Measurements from ENCODE around the gene CAVIN3. TPM values are rescaled to one million over a fixed set of nuclear protein-coding genes. Genes with fewer than 3 reads are reported as not detected.

CAVIN3 gene
- total RNA-seq, 1 experiment from 2014 or later = 41.5 TPM

DNA sequence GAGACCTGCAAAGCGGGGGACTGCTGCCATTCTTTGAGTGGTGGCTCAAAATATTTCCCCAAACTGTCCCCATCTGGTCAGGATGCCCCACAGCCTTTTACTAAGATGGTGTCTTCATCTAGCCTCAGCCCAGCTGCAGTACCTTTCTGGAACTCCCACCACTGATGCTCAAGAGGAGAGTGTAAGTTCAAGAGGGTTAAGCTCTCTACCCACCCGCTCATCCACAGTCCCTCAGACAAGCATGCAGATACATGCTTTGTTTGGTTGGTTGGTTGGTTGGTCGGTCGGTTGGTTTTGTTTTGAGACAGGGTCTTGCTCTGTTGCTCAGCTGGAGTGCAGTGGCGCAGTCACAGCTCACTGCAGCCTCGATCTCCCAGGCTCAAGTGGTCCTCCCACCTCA, 14.5 kb upstream of the CAVIN3 start:
- Mint-ChIP-seq H3K27ac (no peak overlapping the region), H3K27me3 (ENCODE audit: low read depth) (no peaks in the 10 kb centered on the region), H3K4me3 (no peak overlapping the region), H3K4me1 (peaks cover 21% of the 10 kb centered on the region), H3K9me3 (peaks cover 6% of the 10 kb centered on the region), H3K36me3 (peaks cover 4% of the 10 kb centered on the region; the same call in 1 of the 2 replicates)
- TF ChIP-seq RORB (CRISPR knock-in tag; IDR thresholded peaks at IDR 0.05) (no peak), RELA (CRISPR knock-in tag; IDR thresholded peaks at IDR 0.05; ENCODE audit: borderline replicate concordance) (no peak), ZNF219 (CRISPR knock-in tag; IDR thresholded peaks at IDR 0.05; ENCODE audit: borderline replicate concordance) (no peak), ZNF416 (CRISPR knock-in tag; IDR thresholded peaks at IDR 0.05) (no peak), TEAD4 (CRISPR knock-in tag; IDR thresholded peaks at IDR 0.05) (no peak), FOXJ3 (CRISPR knock-in tag; IDR thresholded peaks at IDR 0.05; ENCODE audit: borderline replicate concordance) (no peak), ZNF671 (CRISPR knock-in tag; IDR thresholded peaks at IDR 0.05) (no peak), NFYB (CRISPR knock-in tag; conservative IDR thresholded peaks at IDR 0.05; ENCODE audit: low read depth) (no peak), FOXK1 (CRISPR knock-in tag; IDR thresholded peaks at IDR 0.05) (no peak), JAZF1 (CRISPR knock-in tag; IDR thresholded peaks at IDR 0.05) (no peak), ESRRA (CRISPR knock-in tag; IDR thresholded peaks at IDR 0.05; ENCODE audit: borderline replicate concordance) (no peak), ZNF121 (CRISPR knock-in tag; IDR thresholded peaks at IDR 0.05) (no peak)
- TF ChIP-seq, protein P1, sequence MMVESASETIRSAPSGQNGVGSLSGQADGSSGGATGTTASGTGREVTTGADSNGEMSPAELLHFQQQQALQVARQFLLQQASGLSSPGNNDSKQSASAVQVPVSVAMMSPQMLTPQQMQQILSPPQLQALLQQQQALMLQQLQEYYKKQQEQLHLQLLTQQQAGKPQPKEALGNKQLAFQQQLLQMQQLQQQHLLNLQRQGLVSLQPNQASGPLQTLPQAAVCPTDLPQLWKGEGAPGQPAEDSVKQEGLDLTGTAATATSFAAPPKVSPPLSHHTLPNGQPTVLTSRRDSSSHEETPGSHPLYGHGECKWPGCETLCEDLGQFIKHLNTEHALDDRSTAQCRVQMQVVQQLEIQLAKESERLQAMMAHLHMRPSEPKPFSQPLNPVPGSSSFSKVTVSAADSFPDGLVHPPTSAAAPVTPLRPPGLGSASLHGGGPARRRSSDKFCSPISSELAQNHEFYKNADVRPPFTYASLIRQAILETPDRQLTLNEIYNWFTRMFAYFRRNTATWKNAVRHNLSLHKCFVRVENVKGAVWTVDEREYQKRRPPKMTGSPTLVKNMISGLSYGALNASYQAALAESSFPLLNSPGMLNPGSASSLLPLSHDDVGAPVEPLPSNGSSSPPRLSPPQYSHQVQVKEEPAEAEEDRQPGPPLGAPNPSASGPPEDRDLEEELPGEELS (CRISPR knock-in tag; IDR thresholded peaks at IDR 0.05) = no peak
- TF ChIP-seq, protein P2, sequence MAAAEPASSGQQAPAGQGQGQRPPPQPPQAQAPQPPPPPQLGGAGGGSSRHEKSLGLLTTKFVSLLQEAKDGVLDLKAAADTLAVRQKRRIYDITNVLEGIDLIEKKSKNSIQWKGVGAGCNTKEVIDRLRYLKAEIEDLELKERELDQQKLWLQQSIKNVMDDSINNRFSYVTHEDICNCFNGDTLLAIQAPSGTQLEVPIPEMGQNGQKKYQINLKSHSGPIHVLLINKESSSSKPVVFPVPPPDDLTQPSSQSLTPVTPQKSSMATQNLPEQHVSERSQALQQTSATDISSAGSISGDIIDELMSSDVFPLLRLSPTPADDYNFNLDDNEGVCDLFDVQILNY (CRISPR knock-in tag; IDR thresholded peaks at IDR 0.05) = no peak
- TF ChIP-seq, protein P3, sequence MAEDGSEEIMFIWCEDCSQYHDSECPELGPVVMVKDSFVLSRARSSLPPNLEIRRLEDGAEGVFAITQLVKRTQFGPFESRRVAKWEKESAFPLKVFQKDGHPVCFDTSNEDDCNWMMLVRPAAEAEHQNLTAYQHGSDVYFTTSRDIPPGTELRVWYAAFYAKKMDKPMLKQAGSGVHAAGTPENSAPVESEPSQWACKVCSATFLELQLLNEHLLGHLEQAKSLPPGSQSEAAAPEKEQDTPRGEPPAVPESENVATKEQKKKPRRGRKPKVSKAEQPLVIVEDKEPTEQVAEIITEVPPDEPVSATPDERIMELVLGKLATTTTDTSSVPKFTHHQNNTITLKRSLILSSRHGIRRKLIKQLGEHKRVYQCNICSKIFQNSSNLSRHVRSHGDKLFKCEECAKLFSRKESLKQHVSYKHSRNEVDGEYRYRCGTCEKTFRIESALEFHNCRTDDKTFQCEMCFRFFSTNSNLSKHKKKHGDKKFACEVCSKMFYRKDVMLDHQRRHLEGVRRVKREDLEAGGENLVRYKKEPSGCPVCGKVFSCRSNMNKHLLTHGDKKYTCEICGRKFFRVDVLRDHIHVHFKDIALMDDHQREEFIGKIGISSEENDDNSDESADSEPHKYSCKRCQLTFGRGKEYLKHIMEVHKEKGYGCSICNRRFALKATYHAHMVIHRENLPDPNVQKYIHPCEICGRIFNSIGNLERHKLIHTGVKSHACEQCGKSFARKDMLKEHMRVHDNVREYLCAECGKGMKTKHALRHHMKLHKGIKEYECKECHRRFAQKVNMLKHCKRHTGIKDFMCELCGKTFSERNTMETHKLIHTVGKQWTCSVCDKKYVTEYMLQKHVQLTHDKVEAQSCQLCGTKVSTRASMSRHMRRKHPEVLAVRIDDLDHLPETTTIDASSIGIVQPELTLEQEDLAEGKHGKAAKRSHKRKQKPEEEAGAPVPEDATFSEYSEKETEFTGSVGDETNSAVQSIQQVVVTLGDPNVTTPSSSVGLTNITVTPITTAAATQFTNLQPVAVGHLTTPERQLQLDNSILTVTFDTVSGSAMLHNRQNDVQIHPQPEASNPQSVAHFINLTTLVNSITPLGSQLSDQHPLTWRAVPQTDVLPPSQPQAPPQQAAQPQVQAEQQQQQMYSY (CRISPR knock-in tag; IDR thresholded peaks at IDR 0.05) = no peak
- TF ChIP-seq, protein P4, sequence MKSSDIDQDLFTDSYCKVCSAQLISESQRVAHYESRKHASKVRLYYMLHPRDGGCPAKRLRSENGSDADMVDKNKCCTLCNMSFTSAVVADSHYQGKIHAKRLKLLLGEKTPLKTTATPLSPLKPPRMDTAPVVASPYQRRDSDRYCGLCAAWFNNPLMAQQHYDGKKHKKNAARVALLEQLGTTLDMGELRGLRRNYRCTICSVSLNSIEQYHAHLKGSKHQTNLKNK (CRISPR knock-in tag; IDR thresholded peaks at IDR 0.05) = no peak
- TF ChIP-seq, protein P5, sequence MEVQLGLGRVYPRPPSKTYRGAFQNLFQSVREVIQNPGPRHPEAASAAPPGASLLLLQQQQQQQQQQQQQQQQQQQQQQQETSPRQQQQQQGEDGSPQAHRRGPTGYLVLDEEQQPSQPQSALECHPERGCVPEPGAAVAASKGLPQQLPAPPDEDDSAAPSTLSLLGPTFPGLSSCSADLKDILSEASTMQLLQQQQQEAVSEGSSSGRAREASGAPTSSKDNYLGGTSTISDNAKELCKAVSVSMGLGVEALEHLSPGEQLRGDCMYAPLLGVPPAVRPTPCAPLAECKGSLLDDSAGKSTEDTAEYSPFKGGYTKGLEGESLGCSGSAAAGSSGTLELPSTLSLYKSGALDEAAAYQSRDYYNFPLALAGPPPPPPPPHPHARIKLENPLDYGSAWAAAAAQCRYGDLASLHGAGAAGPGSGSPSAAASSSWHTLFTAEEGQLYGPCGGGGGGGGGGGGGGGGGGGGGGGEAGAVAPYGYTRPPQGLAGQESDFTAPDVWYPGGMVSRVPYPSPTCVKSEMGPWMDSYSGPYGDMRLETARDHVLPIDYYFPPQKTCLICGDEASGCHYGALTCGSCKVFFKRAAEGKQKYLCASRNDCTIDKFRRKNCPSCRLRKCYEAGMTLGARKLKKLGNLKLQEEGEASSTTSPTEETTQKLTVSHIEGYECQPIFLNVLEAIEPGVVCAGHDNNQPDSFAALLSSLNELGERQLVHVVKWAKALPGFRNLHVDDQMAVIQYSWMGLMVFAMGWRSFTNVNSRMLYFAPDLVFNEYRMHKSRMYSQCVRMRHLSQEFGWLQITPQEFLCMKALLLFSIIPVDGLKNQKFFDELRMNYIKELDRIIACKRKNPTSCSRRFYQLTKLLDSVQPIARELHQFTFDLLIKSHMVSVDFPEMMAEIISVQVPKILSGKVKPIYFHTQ (CRISPR knock-in tag; IDR thresholded peaks at IDR 0.05) = no peak
- CTCF ChIA-PET = interaction anchor here (0.7 to 1.1 kb wide), 2 partner anchors 36 to 101 kb away, joined by 3 to 4 read pairs; partner anchors contain the start of gene FHIP1B
- POLR2A ChIA-PET = no interaction called here
- no peak for DNase-seq (ENCODE audit: low spot score)
- ATAC-seq = no peak

Data from WTC11 (cell line).